Prostate gland (tissue), 2 donors: Measurements from ENCODE around the gene CXCR3. TPM values are rescaled to one million over a fixed set of nuclear protein-coding genes. Genes with fewer than 3 reads are reported as not detected.
"Not testable (repeated sequence)": the region's sequence is repeated elsewhere in the genome, so short reads cannot be mapped to it uniquely, and the experiment has no call there.

ENCODE experiments used
- DNase-seq: peaks from one replicate; pipeline ENCODE4 v3.0.0-alpha.2; 2019; ENCODE audit warnings: low spot score
- H3K27ac ChIP-seq, 2 donors: fragments of 200-600 bp; sonication (generic); 2 replicates each; pipeline ENCODE4 v1.5.1; 2017 to 2019
- H3K27me3 ChIP-seq: fragments of 200-600 bp; sonication (generic); replicated peaks from 2 replicates; pipeline ENCODE4 v1.5.1; 2019; ENCODE audit not compliant: insufficient read depth
- H3K36me3 ChIP-seq, 2 donors: fragments of 200-600 bp; sonication (generic); 1 replicate in 1 of 2; 2 replicates in 1 of 2; pipeline versions ENCODE4 v1.5.1 to v1.8.1; 2017 to 2019
- H3K4me1 ChIP-seq: fragments of 200-600 bp; sonication (generic); replicated peaks from 2 replicates; pipeline ENCODE4 v1.5.1; 2019
- H3K4me3 ChIP-seq, 2 donors: fragments of 200-600 bp; sonication (generic); 2 replicates each; pipeline ENCODE4 v1.5.1; 2017 to 2019
- H3K9me3 ChIP-seq: fragments of 200-600 bp; sonication (generic); 2 replicates; pipeline ENCODE4 v1.5.1; 2017
- POLR2A ChIP-seq: fragments of 450-650 bp; IDR thresholded peaks from one replicate; pipeline ENCODE4 v1.6.1; 2016; ENCODE audit warnings: antibody characterized with exemption, mild to moderate bottlenecking
- POLR2AphosphoS5 ChIP-seq: sonication (generic); formaldehyde crosslinking; IDR thresholded peaks from one replicate; pipeline ENCODE4 v1.6.1; 2017; ENCODE audit warnings: antibody characterized with exemption
- WGBS: methylation state at CpG from one replicate; pipeline ENCODE4 v1.1.5; 2018; 5-methylcytosine and 5-hydroxymethylcytosine counted together
- intact Hi-C: fragments of 100-400 bp; cut with DNase I; formaldehyde crosslinking; loops from one replicate; pipeline ENCODE4 v1.14.2; 2022
- total RNA-seq, 2 donors: library from RNA; depleted of rRNA; stranded (reverse); fragments of >200 nt; gene quantifications; one replicate each; pipeline ENCODE4 v1.1.0, GENCODE V29; 2016
- TF ChIP-seq, protein P1 (sequence below), 4 experiments: fragments of 200-600 bp in 2 of 4; fragments of 450-650 bp in 2 of 4; sonication (generic) in 2 of 4; IDR thresholded peaks; 1 replicate in 3 of 4; 2 replicates in 1 of 4; pipeline ENCODE4 v1.5.1; 2016 to 2019; ENCODE audit warnings: antibody characterized with exemption in 4 of 4, mild to moderate bottlenecking in 2 of 4, moderate library complexity in 2 of 4

CXCR3 gene
- total RNA-seq, 2 donors from 2014 or later: 1.1 TPM; not detected in 1

DNA sequence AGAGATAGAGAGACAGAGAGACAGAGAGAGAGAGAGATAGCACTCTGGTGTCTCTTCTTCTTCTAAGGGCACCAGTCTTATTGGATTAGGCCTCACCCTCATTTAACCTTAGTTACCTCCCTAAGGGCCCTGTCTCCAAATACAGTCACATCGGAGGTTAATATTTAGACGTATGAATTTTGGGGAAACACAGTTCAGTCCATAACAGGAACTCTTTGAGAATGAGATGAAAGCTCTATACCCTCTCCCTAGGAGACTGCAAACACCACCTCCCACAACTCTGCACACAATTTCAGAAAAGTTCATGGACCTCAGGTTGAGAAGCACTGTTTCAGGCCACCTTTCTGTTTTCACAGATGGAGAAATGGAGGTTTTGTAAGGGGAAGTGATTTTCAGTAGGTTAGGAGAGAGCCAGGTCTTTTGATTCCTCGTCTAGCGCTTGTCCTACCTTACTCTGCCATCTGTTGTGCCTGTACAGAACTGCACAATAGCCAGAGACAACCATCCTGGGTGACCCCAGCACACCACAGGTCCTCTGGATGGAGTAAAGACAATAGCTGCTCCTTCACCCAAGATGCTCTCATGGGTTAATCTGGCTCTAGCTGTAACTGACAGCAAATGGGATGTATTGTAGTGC lies 32.1 kb upstream of the CXCR3 start:
- no peak for DNase-seq

GRCh38 chrX:71644406-71644805 lies 26.1 kb upstream of the CXCR3 start:
- DNase-seq, H3K36me3 ChIP-seq, intact Hi-C loops, H3K4me1 ChIP-seq, H3K27ac ChIP-seq, H3K27me3 ChIP-seq, H3K9me3 ChIP-seq, H3K4me3 ChIP-seq: not testable (repeated sequence)
- 88% methylated on average over 4 of the region's 6 CpGs for WGBS

More for the DNA sequence above, 32.1 kb upstream of the CXCR3 start:
- H3K4me3 ChIP-seq: no peak overlapping the region
- H3K27ac ChIP-seq: no peak overlapping the region
- TF ChIP-seq, protein P1, sequence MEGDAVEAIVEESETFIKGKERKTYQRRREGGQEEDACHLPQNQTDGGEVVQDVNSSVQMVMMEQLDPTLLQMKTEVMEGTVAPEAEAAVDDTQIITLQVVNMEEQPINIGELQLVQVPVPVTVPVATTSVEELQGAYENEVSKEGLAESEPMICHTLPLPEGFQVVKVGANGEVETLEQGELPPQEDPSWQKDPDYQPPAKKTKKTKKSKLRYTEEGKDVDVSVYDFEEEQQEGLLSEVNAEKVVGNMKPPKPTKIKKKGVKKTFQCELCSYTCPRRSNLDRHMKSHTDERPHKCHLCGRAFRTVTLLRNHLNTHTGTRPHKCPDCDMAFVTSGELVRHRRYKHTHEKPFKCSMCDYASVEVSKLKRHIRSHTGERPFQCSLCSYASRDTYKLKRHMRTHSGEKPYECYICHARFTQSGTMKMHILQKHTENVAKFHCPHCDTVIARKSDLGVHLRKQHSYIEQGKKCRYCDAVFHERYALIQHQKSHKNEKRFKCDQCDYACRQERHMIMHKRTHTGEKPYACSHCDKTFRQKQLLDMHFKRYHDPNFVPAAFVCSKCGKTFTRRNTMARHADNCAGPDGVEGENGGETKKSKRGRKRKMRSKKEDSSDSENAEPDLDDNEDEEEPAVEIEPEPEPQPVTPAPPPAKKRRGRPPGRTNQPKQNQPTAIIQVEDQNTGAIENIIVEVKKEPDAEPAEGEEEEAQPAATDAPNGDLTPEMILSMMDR (IDR thresholded peaks at IDR 0.05): no peak
- no peak for TF ChIP-seq POLR2AphosphoS5
- no peak for TF ChIP-seq POLR2A
- intact Hi-C loops: no loop called here
- no peaks in the 10 kb centered on the region for H3K4me1 ChIP-seq
- WGBS: 47% methylated on average over 3 of the region's 4 CpGs
- H3K27me3 ChIP-seq: no peaks in the 10 kb centered on the region
- H3K9me3 ChIP-seq: no peaks in the 10 kb centered on the region
- no peaks in the 10 kb centered on the region for H3K36me3 ChIP-seq

DNA sequence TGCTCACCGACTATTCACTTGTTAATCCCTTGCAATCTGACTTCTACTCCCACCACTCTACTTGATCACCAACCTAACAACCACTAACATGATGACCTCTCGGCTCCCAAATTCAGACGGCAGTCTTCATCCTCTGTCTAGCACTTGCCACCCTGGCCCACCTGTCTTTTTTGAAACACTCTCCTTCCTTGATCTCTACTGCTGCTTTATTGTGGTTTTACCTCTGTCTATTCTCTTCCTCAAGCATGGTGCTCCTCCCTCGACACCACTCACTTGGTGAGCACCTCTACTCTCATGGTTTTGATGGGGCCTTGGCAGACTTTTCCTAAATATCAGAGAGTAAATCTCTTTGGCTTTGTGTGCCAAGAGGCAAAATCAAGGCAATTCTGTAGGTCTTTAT lies 21.7 kb upstream of the CXCR3 start:
- Histone ChIP-seq H3K27ac (no peak overlapping the region), H3K27me3 (no peaks in the 10 kb centered on the region), H3K4me1 (no peaks in the 10 kb centered on the region), H3K9me3 (no peaks in the 10 kb centered on the region), H3K36me3 (no peaks in the 10 kb centered on the region), H3K4me3 (no peak overlapping the region)
- 91% methylated on average over 4 of the region's 4 CpGs for WGBS
- TF ChIP-seq POLR2A: no peak
- no peak for TF ChIP-seq POLR2AphosphoS5
- TF ChIP-seq, protein P1 (IDR thresholded peaks at IDR 0.05): no peak
- intact Hi-C loops: no loop called here
- no peak for DNase-seq

GRCh38 chrX:71638409-71638808 lies 20.1 kb upstream of the CXCR3 start:
- intact Hi-C loops: no loop called here
- Histone ChIP-seq H3K36me3 (no peaks in the 10 kb centered on the region), H3K4me3 (no peak overlapping the region), H3K27ac (no peak overlapping the region), H3K27me3 (no peaks in the 10 kb centered on the region), H3K9me3 (no peaks in the 10 kb centered on the region), H3K4me1 (no peaks in the 10 kb centered on the region)
- DNase-seq: no peak
- no peak for TF ChIP-seq POLR2A
- TF ChIP-seq POLR2AphosphoS5: no peak
- TF ChIP-seq, protein P1 (IDR thresholded peaks at IDR 0.05): no peak
- WGBS: 84% methylated on average over 4 of the region's 4 CpGs

GRCh38 chrX:71637848-71638247 lies 19.5 kb upstream of the CXCR3 start:
- DNase-seq: no peak
- TF ChIP-seq, protein P1 (IDR thresholded peaks at IDR 0.05): no peak
- TF ChIP-seq POLR2A: no peak
- no peak for TF ChIP-seq POLR2AphosphoS5
- H3K9me3 ChIP-seq: no peaks in the 10 kb centered on the region
- intact Hi-C loops: no loop called here
- no peaks in the 10 kb centered on the region for H3K36me3 ChIP-seq
- H3K27me3 ChIP-seq: no peaks in the 10 kb centered on the region
- H3K4me3 ChIP-seq: no peak overlapping the region
- WGBS: 53% methylated on average over 4 of the region's 4 CpGs
- no peak overlapping the region for H3K27ac ChIP-seq
- H3K4me1 ChIP-seq: no peaks in the 10 kb centered on the region
